PC-3 (cell line): ENCODE data around the gene KRTAP10-10. TPM values are rescaled to one million over a fixed set of nuclear protein-coding genes. Genes with fewer than 3 reads are reported as not detected.

Source experiments
- ATAC-seq: fragments of 200-7000 bp; cut with Tn5 transposase; 2 replicates; pipeline ENCODE4 v1.9.1; 2020; ENCODE audit warnings: mild to moderate bottlenecking, moderate library complexity
- BruUV-seq: library from RNA; stranded (reverse); fragments of 400-500 nt; replicated peaks from 2 replicates; lab custom pipeline; 2021; lab: Mats Ljungman, UMichigan
- CTCF ChIA-PET: fragments of 300-600 bp; sonication (Branson Sonifier 250); formaldehyde crosslinking; loops from one replicate; lab custom pipeline; 2022; ENCODE audit warnings: antibody characterized with exemption; lab: Charles Lee
- POLR2A ChIA-PET: fragments of 300-600 bp; sonication (Branson Sonifier 250); formaldehyde crosslinking; loops from one replicate; lab custom pipeline; 2022; ENCODE audit warnings: antibody characterized with exemption; ENCODE audit not compliant: unreplicated experiment; lab: Charles Lee
- DNase-seq: peaks from one replicate; pipeline ENCODE4 v3.0.0-alpha.2; 2015
- H2AFZ ChIP-seq: fragments of 300-600 bp; sonication (generic); 2 replicates; pipeline ENCODE4 v1.6.0; 2016; ENCODE audit warnings: antibody characterized with exemption, low read length
- H3F3A ChIP-seq: fragments of 300-600 bp; sonication (generic); one replicate; pipeline ENCODE4 v1.6.0; 2017; ENCODE audit warnings: antibody characterized with exemption, low read length, control low read depth, mild to moderate bottlenecking; ENCODE audit not compliant: unreplicated experiment
- H3K27ac ChIP-seq: fragments of 300-600 bp; sonication (generic); 2 replicates; pipeline ENCODE4 v1.5.1; 2016; ENCODE audit warnings: mild to moderate bottlenecking, low read length
- H3K27me3 ChIP-seq: fragments of 300-600 bp; sonication (generic); 2 replicates; pipeline ENCODE4 v1.6.1; 2016; ENCODE audit warnings: low read length, mixed read lengths
- H3K36me3 ChIP-seq: fragments of 300-600 bp; sonication (generic); 2 replicates; pipeline ENCODE4 v1.6.1; 2016; ENCODE audit warnings: low read depth, mixed run types, low read length, mixed read lengths
- H3K4me1 ChIP-seq: fragments of 300-600 bp; sonication (generic); 2 replicates; pipeline ENCODE4 v1.5.1; 2016; ENCODE audit warnings: low read length; ENCODE audit not compliant: insufficient read depth
- H3K4me2 ChIP-seq: fragments of 300-600 bp; sonication (generic); 2 replicates; pipeline ENCODE4 v1.6.0; 2016; ENCODE audit warnings: low read length
- H3K4me3 ChIP-seq: fragments of 300-600 bp; sonication (generic); 2 replicates; pipeline ENCODE4 v1.5.1; 2016; ENCODE audit warnings: mild to moderate bottlenecking, low read length, mixed read lengths
- H3K79me2 ChIP-seq: fragments of 300-600 bp; sonication (generic); 2 replicates; pipeline ENCODE4 v1.6.1; 2017; ENCODE audit warnings: low read length, mixed read lengths
- H3K9ac ChIP-seq: fragments of 300-600 bp; sonication (generic); 2 replicates; pipeline ENCODE4 v1.6.0; 2016; ENCODE audit warnings: mild to moderate bottlenecking, low read length
- H3K9me2 ChIP-seq: fragments of 300-600 bp; sonication (generic); replicated peaks from 2 replicates; pipeline ENCODE4 v1.6.1; 2016; ENCODE audit warnings: mixed run types, low read length, mixed read lengths
- H3K9me3 ChIP-seq: fragments of 300-600 bp; sonication (generic); 2 replicates; pipeline ENCODE4 v1.6.1; 2016; ENCODE audit warnings: low read length, mixed read lengths
- H4K20me1 ChIP-seq: fragments of 300-600 bp; sonication (generic); 2 replicates; pipeline ENCODE4 v1.6.1; 2016; ENCODE audit warnings: low read length, mixed read lengths
- CTCF ChIP-seq: fragments of 300-600 bp; sonication (generic); conservative IDR thresholded peaks from 2 replicates; pipeline ENCODE4 v1.5.1; 2017; ENCODE audit warnings: antibody characterized with exemption, low read depth, mild to moderate bottlenecking, low read length
- EZH2 ChIP-seq: fragments of 300-600 bp; sonication (generic); IDR thresholded peaks from one replicate; pipeline ENCODE4 v1.6.1; 2017; ENCODE audit warnings: antibody characterized with exemption, mild to moderate bottlenecking, low read length; ENCODE audit not compliant: unreplicated experiment
- EZH2phosphoT487 ChIP-seq: fragments of 300-600 bp; sonication (generic); IDR thresholded peaks from 2 replicates; pipeline ENCODE4 v1.6.1; 2018; ENCODE audit warnings: mild to moderate bottlenecking, antibody characterized with exemption, low read length, borderline replicate concordance
- intact Hi-C: fragments of 100-400 bp; cut with micrococcal nuclease; formaldehyde crosslinking; loops from 2 replicates; pipeline ENCODE4 v1.9.0; 2023
- total RNA-seq: library from RNA; depleted of rRNA; stranded (reverse); fragments of >200 nt; gene quantifications from 2 replicates; pipeline ENCODE4 v1.2.3, GENCODE V29; 2014

Gene KRTAP10-10
- total RNA-seq, 1 experiment from 2014 or later: not detected

DNA sequence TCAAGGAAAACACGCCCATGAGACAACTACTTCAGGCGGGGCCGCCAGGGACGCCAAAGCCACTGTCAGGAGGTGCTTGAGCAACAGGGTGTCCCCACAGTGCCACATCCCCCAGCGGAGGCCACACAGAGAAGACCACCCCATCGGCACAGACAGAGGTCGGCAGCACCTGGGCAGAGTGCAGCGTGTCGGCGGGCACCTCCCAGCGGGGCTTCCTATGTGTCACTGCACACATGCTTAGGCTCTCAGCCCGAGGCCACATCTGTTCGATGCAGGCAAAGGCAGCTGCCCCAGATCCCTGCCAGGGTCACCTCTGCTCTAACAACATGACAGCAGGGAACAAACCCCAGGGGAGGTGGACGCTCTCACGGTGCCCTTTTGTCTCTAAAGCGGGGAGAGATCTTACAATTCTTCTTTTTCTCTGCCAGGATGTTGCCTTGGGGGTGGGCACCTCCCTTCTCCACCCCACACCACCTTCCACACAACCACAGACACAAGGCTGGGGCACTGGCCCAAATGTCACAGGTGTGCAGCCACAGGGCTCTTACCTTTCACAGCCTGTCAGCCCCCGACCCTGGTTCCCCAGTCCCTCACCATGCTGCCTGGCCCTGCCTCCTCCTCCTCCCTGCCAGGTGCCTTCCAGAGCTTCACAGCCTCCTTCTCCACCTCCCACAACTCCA, 21.1 kb upstream of the KRTAP10-10 start:
- intact Hi-C loops: no loop called here
- CTCF ChIA-PET: no interaction called here
- H2AFZ ChIP-seq: no peak overlapping the region

GRCh38 chr21:44616591-44616926, 20.6 kb upstream of the KRTAP10-10 start:
- Histone ChIP-seq H3K4me3 (no peak overlapping the region), H3K36me3 (no peaks in the 10 kb centered on the region), H3F3A (no peaks in the 10 kb centered on the region), H2AFZ (no peak overlapping the region), H3K4me1 (no peaks in the 10 kb centered on the region), H3K27ac (no peak overlapping the region), H3K9me2 (no peaks in the 10 kb centered on the region), H3K4me2 (no peak overlapping the region), H3K27me3 (no peaks in the 10 kb centered on the region), H4K20me1 (no peaks in the 10 kb centered on the region), H3K9me3 (peaks cover 6% of the 10 kb centered on the region; the same call in 1 of the 2 replicates), H3K79me2 (no peaks in the 10 kb centered on the region), H3K9ac (no peak overlapping the region)
- POLR2A ChIA-PET: no interaction called here
- CTCF ChIA-PET: no interaction called here
- ATAC-seq (no peak), DNase-seq (no peak)
- no TSS peak for BruUV-seq
- intact Hi-C loops: no loop called here
- TF ChIP-seq CTCF (no peak), EZH2phosphoT487 (no peak), EZH2 (no peak)

More for the DNA sequence above, 21.1 kb upstream of the KRTAP10-10 start:
- TF ChIP-seq CTCF: no peak
- POLR2A ChIA-PET: no interaction called here
- Histone ChIP-seq H3K9ac (no peak overlapping the region), H3F3A (no peaks in the 10 kb centered on the region), H3K4me3 (no peak overlapping the region), H3K4me1 (no peaks in the 10 kb centered on the region), H3K9me2 (no peaks in the 10 kb centered on the region), H3K36me3 (no peaks in the 10 kb centered on the region), H3K9me3 (peaks cover 7% of the 10 kb centered on the region; the same call in 1 of the 2 replicates), H4K20me1 (no peaks in the 10 kb centered on the region), H3K27ac (no peak overlapping the region), H3K4me2 (no peak overlapping the region), H3K79me2 (no peaks in the 10 kb centered on the region), H3K27me3 (no peaks in the 10 kb centered on the region)
- no TSS peak for BruUV-seq
- ATAC-seq: no peak
- no peak for DNase-seq

GRCh38 chr21:44617071-44617501, 20.1 kb upstream of the KRTAP10-10 start:
- no peaks in the 10 kb centered on the region for H3K79me2 ChIP-seq
- peaks cover 3% of the 10 kb centered on the region; the same call in 1 of the 2 replicates for H3K9me3 ChIP-seq
- TF ChIP-seq EZH2phosphoT487 (no peak), EZH2 (no peak), CTCF (no peak)
- ATAC-seq (no peak), DNase-seq (no peak)
- no peak overlapping the region for H3K4me3 ChIP-seq
- no peaks in the 10 kb centered on the region for H3F3A ChIP-seq
- no peak overlapping the region for H3K4me2 ChIP-seq
- no peak overlapping the region for H3K27ac ChIP-seq
- no peaks in the 10 kb centered on the region for H3K27me3 ChIP-seq
- H3K36me3 ChIP-seq: no peaks in the 10 kb centered on the region
- BruUV-seq: no TSS peak
- H4K20me1 ChIP-seq: no peaks in the 10 kb centered on the region
- H2AFZ ChIP-seq: no peak overlapping the region
- no peaks in the 10 kb centered on the region for H3K9me2 ChIP-seq
- intact Hi-C loops: no loop called here
- CTCF ChIA-PET: no interaction called here
- no peaks in the 10 kb centered on the region for H3K4me1 ChIP-seq
- POLR2A ChIA-PET: no interaction called here
- H3K9ac ChIP-seq: no peak overlapping the region
